Spinal cord (tissue), 10 donors: ENCODE data around the gene WDR90. TPM values are rescaled to one million over a fixed set of nuclear protein-coding genes. Genes with fewer than 3 reads are reported as not detected.
A peak's percentile ranks its signal among the peaks of the same experiment; 100 is the strongest.

Source experiments
- DNase-seq, 6 donors: peaks; one replicate each; pipeline versions ENCODE4 v3.0.0 to v3.0.0-alpha.2; 2013 to 2015; ENCODE audit warnings: low spot score in 6 of 6, low read depth in 4 of 6
- H3K27ac ChIP-seq: one replicate; pipeline ENCODE4 v1.5.1; 2013; ENCODE audit warnings: low read depth, low read length, control low read depth
- H3K27me3 ChIP-seq: one replicate; pipeline ENCODE4 v1.6.1; 2013; ENCODE audit warnings: low read length; ENCODE audit not compliant: control insufficient read depth, insufficient read depth
- H3K36me3 ChIP-seq: one replicate; pipeline ENCODE4 v1.6.1; 2013; ENCODE audit warnings: low read length; ENCODE audit not compliant: control insufficient read depth, insufficient read depth
- H3K4me1 ChIP-seq: one replicate; pipeline ENCODE4 v1.6.1; 2013; ENCODE audit warnings: low read length; ENCODE audit not compliant: control insufficient read depth, insufficient read depth
- H3K4me3 ChIP-seq: one replicate; pipeline ENCODE4 v1.5.1; 2013; ENCODE audit warnings: low read depth, low read length, control low read depth
- H3K9me3 ChIP-seq: one replicate; pipeline ENCODE4 v1.6.1; 2013; ENCODE audit warnings: low read length; ENCODE audit not compliant: control insufficient read depth, insufficient read depth
- WGBS: methylation state at CpG from one replicate; pipeline ENCODE4 v1.1.5; 2013; ENCODE audit warnings: missing lambda C conversion rate; ENCODE audit not compliant: insufficient coverage; 5-methylcytosine and 5-hydroxymethylcytosine counted together
- polyA plus RNA-seq, 2 donors: library from polyadenylated mRNA; unstranded; fragments of 120-200 nt; gene quantifications; one replicate each; pipeline ENCODE4 v1.2.1, GENCODE V29; 2013; ENCODE audit not compliant: insufficient read length in 2 of 2
- total RNA-seq, 2 donors: library from RNA; depleted of rRNA in 1 of 2; stranded (reverse); fragments of 120-200 nt in 1 of 2; fragments of >200 nt in 1 of 2; gene quantifications; one replicate each; pipeline versions ENCODE4 v1.2.3 to v1.2.4, GENCODE V29; 2013 to 2014
- donor health status: healthy.

Gene WDR90
- total and polyA plus RNA-seq, 4 donors, result 8.3 to 63.1 (median 39.2) TPM

DNA sequence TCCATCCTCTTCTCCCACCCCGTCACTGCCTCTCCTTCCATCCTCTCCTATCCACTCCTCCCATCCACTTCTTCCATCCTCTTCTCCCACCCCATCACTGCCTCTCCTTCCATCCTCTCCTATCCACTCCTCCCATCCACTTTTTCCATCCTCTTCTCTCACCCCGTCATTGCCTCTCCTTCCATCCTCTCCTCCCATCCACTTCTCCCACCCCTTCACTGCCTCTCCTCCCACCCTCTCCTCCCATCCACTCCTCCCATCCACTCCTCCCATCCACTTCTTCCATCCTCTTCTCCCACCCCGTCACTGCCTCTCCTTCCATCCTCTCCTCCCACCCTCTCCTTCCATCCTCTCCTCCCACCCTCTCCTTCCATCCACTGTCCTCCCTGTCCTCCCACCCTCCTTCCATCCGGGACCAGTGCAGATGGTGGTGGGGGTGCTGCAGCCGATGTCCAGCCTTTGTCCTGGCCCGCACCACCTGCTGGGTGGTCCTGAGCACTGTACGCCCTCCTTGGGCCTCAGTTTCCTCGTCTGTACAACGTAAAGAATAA, 17.3 kb upstream of the WDR90 start:
- H3K4me3 ChIP-seq, result no peak overlapping the region
- no peak overlapping the region for H3K27ac ChIP-seq
- no peak for DNase-seq
- peaks cover 79% of the 10 kb centered on the region for H3K36me3 ChIP-seq
- 59% methylated on average over 8 of the region's 9 CpGs for WGBS
- peaks cover 44% of the 10 kb centered on the region for H3K4me1 ChIP-seq
- no peaks in the 10 kb centered on the region for H3K27me3 ChIP-seq
- no peaks in the 10 kb centered on the region for H3K9me3 ChIP-seq

GRCh38 chr16:632486-633335, 16.5 kb upstream of the WDR90 start:
- no peak overlapping the region for H3K27ac ChIP-seq
- H3K4me3 ChIP-seq, result no peak overlapping the region
- 91% methylated on average over 67 of the region's 67 CpGs for WGBS
- no peaks in the 10 kb centered on the region for H3K9me3 ChIP-seq
- peaks cover 49% of the 10 kb centered on the region for H3K4me1 ChIP-seq
- H3K36me3 ChIP-seq, result peaks cover 70% of the 10 kb centered on the region
- H3K27me3 ChIP-seq, result no peaks in the 10 kb centered on the region
- DNase-seq, result no peak

DNA sequence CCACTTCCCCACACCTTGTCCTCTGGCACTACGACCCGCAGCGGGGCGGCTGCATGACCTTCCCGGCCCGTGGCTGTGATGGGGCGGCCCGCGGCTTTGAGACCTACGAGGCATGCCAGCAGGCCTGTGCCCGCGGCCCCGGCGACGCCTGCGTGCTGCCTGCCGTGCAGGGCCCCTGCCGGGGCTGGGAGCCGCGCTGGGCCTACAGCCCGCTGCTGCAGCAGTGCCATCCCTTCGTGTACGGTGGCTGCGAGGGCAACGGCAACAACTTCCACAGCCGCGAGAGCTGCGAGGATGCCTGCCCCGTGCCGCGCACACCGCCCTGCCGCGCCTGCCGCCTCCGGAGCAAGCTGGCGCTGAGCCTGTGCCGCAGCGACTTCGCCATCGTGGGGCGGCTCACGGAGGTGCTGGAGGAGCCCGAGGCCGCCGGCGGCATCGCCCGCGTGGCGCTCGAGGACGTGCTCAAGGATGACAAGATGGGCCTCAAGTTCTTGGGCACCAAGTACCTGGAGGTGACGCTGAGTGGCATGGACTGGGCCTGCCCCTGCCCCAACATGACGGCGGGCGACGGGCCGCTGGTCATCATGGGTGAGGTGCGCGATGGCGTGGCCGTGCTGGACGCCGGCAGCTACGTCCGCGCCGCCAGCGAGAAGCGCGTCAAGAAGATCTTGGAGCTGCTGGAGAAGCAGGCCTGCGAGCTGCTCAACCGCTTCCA, 15.7 kb upstream of the WDR90 start:
- H3K36me3 ChIP-seq, result peaks cover 65% of the 10 kb centered on the region
- H3K4me1 ChIP-seq, result peaks cover 56% of the 10 kb centered on the region
- H3K27ac ChIP-seq, result no peak overlapping the region
- no peak for DNase-seq
- no peak overlapping the region for H3K4me3 ChIP-seq
- H3K9me3 ChIP-seq, result no peaks in the 10 kb centered on the region
- 96% methylated on average over 73 of the region's 74 CpGs for WGBS
- H3K27me3 ChIP-seq, result no peaks in the 10 kb centered on the region

GRCh38 chr16:634051-634670, 15.0 kb upstream of the WDR90 start:
- Histone ChIP-seq H3K4me3 (no peak overlapping the region), H3K9me3 (no peaks in the 10 kb centered on the region), H3K36me3 (peaks cover 58% of the 10 kb centered on the region), H3K27ac (no peak overlapping the region), H3K4me1 (peaks cover 49% of the 10 kb centered on the region), H3K27me3 (no peaks in the 10 kb centered on the region)
- no peak for DNase-seq
- 92% methylated on average over 19 of the region's 22 CpGs for WGBS

- no peak for DNase-seq
- Histone ChIP-seq H3K4me1 (peaks cover 41% of the 10 kb centered on the region), H3K27me3 (no peaks in the 10 kb centered on the region), H3K36me3 (peaks cover 50% of the 10 kb centered on the region), H3K4me3 (peak overlapping the region; percentile 95), H3K9me3 (no peaks in the 10 kb centered on the region), H3K27ac (no peak overlapping the region)
- 94% methylated on average over 6 of the region's 7 CpGs for WGBS
Measured at GRCh38 chr16:634996-635395, 14.2 kb upstream of the WDR90 start.

DNA sequence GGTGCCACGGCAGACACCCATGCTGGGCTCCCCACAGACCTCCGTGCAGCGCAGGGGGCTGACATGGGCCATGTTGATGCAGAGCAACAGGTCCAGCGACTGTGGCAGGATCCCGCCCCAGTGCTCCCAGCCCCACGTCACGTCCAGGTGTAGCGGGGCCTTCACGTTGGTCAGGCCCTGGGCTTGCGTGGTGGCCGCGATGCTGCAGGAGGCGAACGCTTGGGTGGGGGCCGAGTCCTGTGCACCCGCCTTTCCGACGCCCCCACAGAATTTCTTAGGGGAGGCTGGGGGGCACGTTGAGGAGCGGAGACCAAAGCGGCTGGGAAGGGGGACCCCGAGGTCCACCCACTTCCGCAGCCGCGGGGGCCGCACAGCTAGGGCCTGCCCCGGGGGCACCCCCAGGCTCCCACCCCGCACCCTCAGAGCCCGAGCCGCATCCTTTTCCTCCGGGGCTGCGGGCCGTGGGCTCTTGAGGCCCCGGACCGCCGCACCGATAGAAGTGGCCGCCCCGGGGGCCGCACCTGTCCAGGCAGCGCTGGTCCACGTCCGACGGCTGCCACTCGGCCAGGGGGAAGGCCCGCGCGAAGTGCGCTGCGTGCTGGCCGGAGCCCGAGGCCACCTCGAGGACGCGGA, 13.5 kb upstream of the WDR90 start:
- Histone ChIP-seq H3K27me3 (no peaks in the 10 kb centered on the region), H3K36me3 (peaks cover 43% of the 10 kb centered on the region), H3K27ac (peak overlapping the region; percentile 100), H3K4me3 (peak overlapping the region; percentile 95), H3K9me3 (no peaks in the 10 kb centered on the region), H3K4me1 (peaks cover 38% of the 10 kb centered on the region)
- DNase-seq, result peak in 2 of 6 donors; percentile 11 to 37
- 6% methylated on average over 55 of the region's 55 CpGs for WGBS

DNA sequence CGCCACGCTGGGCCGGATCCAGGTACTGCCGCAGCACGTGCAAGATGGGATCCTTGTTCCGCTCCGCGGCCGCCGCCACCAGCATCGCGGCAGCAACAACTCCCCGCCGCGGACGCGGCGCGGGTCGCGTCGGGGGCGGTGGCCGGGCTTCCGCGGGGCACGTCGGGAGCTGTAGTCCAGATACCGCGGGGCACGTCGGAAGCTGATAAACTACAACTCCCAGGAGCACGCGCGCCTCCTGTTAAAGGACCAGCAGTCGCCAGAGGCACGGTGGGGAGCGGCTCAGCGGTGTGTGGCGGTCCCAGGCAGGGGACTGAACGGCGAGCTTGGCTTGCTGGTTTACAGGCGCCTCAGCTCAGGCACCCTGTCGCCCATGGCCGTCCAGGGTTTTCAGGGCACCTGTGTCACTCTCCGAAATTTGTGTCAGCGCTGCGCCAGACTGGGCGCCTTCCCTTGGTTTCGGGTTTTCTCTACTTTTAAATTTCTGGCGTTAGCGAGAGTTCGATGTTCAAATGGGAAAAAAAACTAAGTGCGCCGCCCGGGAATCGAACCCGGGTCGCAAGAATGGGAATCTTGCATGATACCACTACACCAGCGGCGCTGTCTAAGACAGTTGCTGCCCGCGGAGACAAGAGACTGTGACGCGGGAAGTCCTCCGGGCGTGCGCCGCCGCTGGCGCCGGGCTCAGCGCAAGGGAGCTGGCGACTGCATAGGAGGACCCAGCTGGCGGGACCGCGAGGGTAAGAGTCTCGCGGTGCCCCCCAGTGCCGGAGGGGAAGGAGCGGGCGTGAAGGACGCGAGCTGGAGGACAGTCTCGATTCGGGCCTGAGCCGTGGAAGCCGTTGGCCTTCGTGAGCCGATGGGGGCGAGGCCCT, 12.7 kb upstream of the WDR90 start, which contains the start of gene METTL26:
METTL26 (minus strand) TSS at position 100 of the 875 bp plus-strand sequence; CDS start at position 85, 15 bp downstream.
- peaks cover 39% of the 10 kb centered on the region for H3K4me1 ChIP-seq
- WGBS, result under 1% methylated on average over 91 of the region's 91 CpGs
- peak; percentile 89 to 99 (median 92) for DNase-seq
- H3K36me3 ChIP-seq, result peaks cover 39% of the 10 kb centered on the region
- no peaks in the 10 kb centered on the region for H3K27me3 ChIP-seq
- H3K27ac ChIP-seq, result peak within 1 kb of the TSS; percentile 100
- H3K4me3 ChIP-seq, result peak within 1 kb of the TSS; percentile 95
- H3K9me3 ChIP-seq, result no peaks in the 10 kb centered on the region

DNA sequence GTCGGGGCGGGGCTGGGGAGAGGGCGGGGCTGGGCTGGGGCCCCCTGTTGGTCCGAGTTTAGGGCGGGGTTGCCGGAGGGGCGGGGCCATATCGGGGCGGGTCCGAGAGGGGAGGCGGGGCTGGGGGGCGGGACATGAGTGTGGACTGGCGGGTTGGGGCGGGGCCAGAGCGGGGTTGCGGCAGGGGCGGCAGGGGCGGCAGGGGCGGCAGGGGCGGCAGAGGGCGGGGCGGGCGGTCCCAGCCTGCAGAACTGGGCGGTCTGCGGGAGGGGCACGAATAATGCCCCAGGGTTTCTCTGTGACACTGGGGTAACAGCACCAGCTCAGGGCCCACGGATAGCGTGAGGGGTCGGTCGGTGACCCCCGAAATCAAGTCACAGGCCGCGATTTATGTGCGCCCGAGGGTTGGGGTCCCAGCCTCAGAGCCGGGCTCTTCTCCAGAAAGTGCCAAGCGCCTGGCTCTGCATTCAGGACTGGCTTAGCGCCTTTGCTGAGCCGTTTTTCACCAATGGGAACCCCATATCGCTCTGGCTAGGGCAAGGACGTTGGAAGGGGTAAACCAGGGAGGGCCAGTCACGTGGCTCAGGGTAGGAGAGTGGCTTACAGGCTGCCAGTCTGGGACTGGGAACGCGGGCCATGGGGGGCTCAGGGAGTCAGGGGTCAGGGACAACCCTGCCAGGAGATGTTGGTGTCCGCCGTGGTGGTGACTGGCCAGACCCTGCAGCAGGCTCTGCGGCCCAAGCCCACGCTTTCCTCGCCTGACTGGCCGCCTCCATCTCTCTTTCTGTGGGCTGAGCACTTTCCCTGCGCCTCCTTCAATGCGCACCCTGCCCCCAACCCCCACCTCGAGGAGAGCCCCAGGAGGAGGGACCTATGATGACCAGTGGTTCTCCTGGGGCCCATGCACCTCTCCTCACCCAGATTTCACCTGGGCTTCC, 11.8 kb upstream of the WDR90 start:
- H3K4me1 ChIP-seq, result peaks cover 40% of the 10 kb centered on the region
- 18% methylated on average over 38 of the region's 53 CpGs for WGBS
- peak in 5 of 6 donors; percentile 76 to 96 (median 79) for DNase-seq
- no peaks in the 10 kb centered on the region for H3K9me3 ChIP-seq
- H3K36me3 ChIP-seq, result peaks cover 35% of the 10 kb centered on the region
- H3K27ac ChIP-seq, result peak overlapping the region; percentile 100
- no peaks in the 10 kb centered on the region for H3K27me3 ChIP-seq
- peak overlapping the region; percentile 95 for H3K4me3 ChIP-seq
